ENCODE results near the gene TESK1.
"Not testable (repeated sequence)": the region's sequence is repeated elsewhere in the genome, so short reads cannot be mapped to it uniquely, and the experiment has no call there.

Gene TESK1

DNA sequence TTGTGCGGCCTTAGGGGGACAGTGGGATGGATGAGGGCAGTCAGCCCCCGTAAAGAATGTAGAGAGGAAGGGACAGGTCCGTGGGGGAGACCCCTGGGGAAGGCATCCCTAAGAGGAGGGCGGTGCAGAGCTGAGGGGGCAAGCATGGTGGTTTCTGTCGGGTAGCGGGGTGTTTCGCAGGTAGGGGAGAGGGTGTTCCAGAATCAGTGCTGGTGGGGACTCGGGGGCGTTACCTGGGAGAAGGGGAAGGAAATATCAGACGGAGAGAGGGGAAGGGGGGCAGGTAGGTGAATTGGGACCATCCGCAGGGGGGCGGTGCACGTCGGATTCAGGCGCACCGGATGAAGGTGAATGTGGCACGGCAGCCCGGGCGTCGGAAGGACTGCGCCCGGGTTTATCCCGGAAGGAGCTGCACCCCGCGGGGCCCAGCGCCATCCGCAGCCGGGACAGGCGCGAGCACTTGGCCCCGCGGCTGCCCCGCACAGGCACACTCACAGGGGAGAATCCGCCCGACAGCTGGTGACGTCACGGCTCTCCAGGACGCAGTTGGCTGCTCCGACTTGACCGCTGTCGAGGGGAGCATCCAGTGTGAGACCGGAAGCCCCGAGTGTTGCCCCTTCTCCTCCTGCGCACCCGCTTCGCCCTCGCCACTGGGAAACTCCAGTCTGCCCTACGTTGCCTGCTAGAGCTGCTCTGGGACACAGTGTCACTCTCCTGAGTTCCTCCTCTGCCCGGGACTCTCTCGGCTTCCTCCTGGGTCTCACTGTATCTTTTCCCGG, 11.8 kb downstream of the TESK1 start:
- no peak for DNase-seq

DNA sequence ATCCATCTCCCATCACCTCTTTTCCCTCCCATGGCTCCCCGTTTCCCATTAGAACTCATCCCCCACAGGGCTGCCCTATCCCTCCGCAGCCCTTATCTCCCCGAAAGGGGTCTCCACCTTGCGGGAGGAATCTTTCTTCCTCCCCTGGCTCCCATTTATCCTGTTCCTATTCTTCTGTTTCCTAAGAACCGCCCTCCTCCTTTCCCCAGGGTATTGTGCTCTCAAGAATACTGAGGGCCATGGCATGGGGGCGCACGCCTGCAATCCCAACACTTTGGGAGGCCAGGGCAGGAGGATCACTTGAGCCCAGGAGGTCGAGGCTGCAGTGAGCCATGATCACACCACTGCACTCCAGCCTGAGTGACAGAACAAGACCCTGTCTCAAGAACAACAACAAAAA, 12.5 kb downstream of the TESK1 start:
- DNase-seq: no peak

DNA sequence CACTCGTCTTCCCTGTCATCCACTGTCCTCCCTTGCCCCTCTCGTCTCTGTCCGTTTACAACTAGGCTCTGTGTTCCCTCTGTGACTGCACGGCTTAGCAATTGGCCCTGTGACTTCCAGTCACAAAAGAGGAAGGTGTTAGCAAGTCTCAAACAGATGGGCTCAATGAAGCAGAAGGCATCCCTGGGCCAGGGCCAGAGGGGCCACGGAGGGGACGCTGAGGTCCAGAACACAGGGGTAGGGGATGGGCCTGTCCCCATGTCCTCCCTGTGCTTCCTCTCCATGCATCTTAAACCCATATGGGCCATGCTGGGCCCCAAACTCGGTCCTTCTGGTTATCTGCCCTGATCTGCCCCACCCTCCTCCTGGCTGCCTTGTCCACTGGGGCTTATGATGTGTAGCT, 13.3 kb downstream of the TESK1 start, which contains the start of gene CD72:
TSS of gene CD72 (minus strand) at position 89 of the 403 bp plus-strand sequence. CDS start 110 bp downstream, outside the sequence.
- DNase-seq: no peak

DNA sequence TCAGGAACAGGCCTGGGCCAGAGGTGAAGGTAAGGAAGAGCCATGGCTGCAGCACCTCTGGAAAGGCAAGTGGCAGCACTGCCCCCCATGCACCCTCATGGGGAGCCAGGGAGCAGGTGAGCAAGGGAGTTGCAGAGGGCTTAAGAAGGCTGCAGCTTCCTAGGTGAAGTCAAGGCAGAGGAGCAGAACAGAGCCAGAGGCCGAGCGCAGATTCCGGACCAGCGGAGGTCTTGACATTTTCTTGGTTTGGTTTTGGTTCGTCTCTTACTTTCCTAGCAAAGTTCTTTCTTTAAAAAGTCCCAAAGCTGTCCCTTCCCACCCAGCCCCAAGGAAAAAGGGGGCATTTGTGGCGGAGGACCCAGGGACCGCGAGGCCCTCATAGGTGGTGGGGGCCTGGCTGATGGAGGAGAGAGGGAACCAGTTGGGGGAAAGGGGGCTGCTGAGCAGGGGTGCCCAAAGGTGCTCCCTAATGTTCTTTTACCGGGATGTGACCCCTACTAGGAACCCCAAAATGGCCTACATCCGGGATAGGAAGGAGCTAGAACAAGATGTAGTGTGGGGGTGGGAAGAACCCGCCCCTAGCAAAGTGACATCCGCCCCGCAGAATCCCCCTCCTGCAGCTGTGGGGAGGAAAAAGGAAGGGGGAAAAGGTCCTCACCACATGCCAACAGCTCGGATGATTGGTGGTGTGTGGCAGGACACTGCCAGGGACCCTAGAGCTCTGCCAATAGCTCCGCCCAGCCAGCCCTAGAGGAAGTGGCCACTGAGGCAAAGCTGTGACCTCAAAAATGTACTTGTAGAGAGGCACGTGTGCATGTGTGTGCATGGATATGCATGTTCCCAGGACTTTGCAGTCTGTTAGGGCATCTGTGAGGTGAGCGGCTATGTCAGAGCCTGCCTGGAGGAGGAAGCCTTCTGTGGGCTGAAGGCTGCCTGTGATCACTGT, 14.1 kb downstream of the TESK1 start:
- no peak for DNase-seq

DNA sequence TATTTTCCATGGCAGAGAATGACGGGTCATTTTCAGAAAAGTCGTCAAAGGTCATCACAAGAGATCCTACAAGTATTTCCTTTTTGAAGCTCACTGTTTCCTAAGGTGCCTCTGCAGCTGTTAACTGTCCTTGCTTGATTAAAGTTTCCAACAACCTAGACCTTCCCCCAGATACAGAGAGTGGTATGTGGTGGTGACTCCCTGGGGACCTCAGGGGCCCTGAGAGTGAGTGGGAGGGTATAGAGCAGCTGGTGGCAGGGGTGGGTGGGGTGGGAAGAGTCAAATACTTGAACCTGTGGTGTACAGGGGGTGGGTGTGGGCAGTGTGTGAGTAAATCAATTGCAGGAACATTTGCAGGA, 14.7 kb downstream of the TESK1 start:
- no peak for DNase-seq

DNA sequence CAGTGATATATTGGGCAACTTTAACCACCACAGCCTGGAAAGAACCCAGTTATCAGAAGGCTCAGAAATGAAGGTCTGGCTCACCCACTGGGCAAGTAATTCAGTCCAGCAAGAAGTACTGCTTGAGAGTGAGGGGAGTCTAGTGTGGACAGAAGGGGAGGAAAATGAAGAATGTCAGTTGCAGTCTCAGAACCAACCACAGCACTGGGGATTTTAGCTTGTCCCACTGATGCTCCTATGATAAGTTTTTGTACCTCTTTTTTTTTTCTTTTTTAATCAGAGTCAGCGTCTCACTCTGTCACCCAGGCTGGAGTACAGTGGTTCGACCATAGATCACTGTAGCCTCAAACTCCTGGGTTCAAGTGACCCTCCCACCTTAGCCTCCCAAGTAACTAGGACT, 22.5 kb downstream of the TESK1 start:
- no peak for DNase-seq

DNA sequence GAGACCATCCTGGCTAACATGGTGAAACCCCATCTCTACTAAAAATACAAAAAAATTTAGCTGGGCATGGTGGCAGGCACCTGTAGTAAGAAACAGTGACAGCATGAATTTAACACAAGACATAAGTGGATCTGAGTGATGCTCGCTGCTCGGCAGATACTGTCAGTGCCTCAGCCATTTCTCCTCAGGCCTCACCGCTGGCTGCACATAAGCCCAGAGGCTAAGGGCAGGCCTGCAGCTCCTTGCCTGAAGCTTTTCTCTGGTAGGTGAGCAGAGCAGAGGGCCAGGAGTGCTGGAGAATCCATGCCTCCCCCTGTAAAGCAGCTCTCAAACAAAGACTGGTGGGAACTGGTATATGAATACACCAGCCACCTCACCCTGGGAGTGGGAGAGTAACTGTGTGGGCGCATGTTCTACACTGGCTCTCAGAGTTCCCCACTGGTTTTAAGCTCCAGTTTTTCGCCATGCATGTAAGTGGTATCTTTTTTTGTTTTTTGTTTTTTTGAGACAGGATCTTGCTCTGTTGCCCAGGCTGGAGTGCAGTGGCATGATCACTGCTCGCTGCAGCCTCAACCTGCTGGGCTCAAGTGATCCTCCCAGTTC, 23.4 kb downstream of the TESK1 start:
- no peak for DNase-seq

DNA sequence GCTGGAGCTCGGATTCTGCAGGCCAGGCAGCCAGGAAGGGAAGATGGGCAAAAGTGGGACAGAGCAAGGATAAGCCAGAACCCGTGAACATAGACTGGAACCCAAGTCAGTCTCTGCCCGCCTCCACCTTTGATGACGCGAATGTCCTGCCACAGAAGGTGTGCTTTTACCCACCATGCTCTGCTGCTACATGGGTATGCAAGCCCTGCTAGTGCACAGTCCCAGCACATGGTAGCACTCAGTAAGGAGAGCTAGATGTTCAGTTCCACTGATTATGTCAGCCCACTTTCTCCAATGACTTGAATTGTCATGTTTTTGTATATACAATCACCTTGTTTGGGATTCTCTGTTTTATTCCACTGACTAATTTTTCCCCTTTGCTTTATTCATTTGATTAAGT, 24.5 kb downstream of the TESK1 start:
- no peak for DNase-seq

DNA sequence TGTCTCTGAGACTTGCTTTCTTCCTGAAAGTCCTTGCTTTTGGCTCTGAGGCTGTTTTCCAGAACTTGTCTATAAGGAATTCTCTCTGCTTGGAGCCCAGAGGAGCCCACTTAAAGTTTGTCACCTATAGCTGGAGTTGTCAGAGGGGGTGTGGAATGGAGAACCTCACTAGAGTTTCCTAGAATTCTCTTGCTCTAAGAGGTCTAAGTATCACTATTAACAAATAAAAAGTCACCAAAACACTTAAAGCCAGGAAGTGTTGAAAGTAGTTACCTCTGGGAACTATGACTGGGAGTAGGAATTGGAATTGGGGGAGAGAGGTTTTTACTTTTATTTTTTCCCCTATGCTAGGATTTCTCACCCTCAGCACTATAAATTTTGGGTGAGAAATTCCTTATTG, 30.7 kb downstream of the TESK1 start:
- no peak for DNase-seq

DNA sequence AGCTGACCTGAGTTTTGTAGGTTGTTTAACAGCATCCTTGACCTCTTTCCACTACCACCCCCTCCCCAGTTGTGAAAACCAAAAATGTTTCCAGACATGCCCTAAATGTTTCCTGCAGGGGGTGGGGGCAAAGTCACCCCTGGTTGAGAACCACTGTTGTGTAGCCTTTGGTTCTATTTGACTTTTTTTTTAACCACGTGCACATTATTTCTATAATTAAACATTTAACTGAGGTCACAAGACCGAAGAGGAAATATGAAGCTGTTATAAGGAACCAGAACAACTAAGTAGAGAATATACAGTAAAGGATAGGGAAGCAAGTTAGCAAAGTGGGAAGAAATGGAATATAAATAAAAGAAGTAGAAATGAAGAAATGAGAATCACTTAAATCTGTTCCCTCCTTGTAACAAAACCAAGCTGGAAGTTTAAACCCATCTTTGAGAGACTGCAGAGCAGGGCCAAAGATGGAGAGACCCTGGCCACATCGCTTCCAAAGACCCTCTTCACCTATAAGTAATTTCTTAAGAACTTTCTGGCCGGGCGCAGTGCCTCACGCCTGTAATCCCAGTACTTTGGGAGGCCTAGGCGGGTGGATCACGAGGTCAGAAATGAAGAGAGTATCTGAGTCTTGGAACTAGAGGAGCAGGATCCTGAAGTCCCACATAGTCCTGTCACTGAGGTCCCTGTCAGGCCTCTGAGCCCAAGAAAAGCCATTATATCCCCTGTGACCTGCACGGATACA, 31.2 kb downstream of the TESK1 start:
- no peak for DNase-seq

DNA sequence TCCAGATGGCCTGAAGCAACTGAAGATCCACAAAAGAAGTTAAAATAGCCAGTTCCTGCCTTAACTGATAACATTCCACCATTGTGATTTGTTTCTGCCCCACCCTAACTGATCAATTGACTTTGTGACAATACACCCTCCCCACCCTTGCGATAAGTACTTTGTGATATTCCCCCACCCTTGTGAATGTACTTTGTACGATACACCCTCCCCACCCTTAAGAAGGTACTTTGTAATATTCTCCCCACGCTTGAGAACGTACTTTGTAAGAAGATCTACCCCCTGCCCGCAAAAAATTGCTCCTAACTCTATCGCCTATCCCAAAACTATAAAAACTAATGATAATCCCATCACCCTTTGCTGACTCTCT, 31.8 kb downstream of the TESK1 start:
- not testable (repeated sequence) for DNase-seq

DNA sequence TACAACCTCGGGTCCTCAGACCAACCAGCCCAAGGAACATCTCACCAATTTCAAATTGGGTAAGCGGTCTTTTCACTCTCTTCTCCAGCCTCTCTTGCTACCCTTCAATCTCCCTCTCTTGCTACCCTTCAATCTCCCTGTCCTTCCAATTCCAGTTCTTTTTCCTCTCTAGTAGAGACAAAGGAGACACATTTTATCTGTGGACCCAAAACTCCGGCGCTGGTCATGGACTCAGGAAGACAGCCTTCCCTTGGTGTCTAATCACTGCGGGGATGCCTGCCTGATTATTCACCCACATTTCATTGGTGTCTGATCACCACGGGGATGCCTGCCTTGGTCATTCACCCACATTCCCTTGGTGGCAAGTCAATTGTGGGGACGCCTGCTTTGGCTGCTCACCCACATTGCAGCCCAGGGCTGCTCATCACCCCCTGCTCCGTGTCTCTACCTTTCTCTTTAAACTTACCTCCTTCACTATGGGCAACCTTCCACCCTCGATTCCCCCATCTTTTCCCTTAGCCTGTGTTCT, 32.4 kb downstream of the TESK1 start:
- DNase-seq: not testable (repeated sequence)

DNA sequence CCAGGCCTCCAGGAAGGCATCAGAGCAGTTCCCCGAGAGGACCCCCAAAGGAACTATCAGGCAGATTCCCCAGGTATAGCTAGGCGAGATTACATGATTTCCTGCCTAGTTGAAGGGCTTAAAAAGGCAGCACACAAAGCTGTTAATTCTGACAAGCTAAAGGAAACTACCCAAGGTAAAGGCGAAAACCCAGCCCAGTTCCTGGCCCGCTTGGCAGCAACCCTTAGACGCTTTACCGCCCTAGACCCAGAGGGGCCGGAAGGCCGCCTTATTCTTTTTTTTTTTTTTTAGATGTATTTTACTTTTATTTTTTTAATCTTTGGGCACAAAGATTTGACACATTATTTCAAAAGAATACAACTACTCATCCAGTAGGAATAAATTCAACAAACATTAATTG, 33.7 kb downstream of the TESK1 start:
- DNase-seq: not testable (repeated sequence)

DNA sequence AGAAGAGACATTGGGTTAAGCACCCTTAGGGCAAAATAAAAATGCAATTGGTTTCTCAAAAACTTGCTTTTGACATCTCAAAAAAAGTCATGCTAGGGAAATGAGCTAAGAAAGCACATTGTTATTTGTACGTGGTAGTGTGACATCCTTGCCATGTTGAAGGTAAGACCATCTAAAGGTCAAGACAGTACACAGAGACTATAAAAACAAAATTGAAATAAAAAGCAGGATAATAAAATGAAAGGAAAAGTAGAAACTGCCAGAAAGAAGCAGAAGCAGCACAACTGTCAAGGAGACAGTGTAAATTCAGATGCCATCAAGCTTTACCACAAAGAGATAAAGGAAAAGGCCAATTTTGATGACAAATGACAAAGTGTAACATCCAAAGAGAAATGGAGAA, 34.2 kb downstream of the TESK1 start:
- not testable (repeated sequence) for DNase-seq

DNA sequence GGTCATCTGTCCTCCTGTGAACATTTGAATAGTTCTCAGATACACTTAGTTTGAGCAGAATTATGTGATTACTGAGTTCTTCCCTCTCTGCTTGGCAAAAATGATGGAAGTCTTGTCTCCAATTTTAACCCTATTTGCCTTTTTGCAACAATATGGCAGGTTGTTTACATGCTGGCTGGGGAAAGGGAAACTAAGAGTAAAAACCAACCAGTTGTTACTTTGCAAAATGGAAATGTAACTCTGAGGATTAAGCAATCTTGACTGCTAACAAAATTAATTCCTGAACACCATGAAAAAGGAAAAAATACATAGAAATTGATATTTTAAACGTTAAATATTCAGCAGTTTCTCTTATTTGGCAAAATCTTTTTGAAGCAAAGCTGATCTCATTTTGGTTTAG, 34.6 kb downstream of the TESK1 start:
- no peak for DNase-seq

DNA sequence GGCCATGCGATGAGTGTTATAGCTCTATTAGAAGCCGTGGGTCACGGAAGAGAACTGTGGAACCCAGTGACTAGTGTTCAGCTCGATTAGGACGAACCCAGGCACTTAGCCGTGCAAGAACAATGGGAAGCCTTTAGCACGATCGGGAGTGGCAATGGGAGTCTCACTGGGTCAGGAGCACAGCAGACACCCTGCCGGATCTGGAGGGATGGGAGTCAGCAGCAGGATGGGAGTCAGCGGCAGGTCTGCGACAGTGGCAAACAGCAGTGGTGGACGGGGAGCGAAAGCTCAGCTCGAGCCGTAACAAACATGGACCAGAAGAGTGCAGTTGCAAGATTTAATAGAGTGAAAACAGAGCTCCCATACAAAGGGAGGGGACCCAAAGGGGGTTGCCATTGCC, 35.4 kb downstream of the TESK1 start:
- not testable (repeated sequence) for DNase-seq

DNA sequence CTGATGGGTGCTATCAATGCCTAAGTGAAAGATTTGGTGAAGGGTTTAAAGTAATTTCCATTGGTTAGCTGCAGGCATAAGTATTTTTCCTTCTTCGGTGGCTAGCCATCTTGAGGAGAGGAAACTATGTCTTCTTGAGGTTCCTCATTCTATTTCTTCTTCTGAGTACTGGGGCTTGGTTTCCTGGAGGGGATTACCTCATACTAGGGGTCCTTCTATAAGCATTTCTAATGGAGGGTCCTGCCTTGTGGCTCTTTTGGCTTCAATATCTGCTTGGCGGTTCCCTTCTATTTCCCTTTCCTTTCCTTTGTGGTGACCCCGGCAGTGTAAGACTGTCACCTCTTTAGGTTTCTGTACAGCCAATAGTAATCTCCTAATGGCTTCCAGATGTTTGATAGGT, 36.4 kb downstream of the TESK1 start:
- not testable (repeated sequence) for DNase-seq

DNA sequence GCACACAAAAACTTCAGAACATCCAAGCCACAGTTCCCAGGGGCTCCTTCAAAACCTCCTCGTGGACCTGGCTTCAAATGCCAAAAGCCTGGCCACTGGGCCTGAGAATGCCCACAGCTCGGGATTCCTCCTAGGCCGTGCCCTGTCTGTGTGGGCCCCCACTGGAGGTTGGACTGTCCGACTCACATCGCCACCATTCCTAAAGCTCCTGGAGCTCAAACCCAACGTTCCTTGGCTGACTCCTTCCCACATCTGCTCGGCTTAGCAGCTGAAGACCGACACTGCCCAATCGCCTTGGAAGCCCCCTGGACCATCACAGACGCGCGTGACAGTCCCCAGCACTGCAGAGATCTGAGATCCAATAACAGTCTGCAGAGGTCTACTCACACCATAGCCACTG, 38.0 kb downstream of the TESK1 start:
- DNase-seq: no peak

DNA sequence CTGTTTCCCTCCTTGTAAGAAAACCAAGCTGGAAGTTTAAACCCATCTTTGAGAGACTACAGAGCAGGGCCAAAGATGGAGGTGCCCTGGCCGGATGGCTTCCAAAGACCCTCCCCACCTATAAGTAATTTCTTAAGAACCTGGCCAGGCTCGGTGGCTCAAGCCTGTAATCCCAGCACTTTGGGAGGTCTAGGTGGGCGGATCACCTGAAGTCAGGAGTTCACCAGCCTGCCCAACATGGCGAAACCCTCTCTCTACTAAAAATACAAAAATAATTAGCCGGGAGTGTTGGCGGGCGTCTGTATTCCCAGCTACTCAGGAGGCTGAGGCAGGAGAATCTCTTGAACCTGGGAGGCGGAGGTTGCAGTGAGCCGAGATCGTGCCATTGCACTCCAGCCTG, 40.7 kb downstream of the TESK1 start:
- DNase-seq: not testable (repeated sequence)

DNA sequence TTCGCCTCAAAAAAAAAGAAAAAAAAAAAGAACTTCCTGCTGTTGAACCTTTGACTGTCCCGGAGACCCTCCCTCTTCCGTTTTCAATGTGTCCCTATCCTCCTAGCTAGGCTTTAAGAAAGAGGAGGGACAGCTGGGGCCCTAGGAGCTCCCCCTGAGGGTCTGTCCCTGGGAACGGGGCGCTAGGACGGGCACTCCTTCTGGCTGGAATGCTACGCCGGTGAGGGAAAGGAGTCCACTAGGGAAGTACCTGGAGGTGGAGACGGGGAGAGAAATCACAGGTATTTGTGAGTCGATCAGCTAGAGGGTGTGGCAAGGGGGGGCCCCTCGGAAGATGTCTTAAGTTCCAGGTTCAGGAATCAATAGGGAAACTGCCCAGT, 41.1 kb downstream of the TESK1 start:
- DNase-seq: no peak

DNA sequence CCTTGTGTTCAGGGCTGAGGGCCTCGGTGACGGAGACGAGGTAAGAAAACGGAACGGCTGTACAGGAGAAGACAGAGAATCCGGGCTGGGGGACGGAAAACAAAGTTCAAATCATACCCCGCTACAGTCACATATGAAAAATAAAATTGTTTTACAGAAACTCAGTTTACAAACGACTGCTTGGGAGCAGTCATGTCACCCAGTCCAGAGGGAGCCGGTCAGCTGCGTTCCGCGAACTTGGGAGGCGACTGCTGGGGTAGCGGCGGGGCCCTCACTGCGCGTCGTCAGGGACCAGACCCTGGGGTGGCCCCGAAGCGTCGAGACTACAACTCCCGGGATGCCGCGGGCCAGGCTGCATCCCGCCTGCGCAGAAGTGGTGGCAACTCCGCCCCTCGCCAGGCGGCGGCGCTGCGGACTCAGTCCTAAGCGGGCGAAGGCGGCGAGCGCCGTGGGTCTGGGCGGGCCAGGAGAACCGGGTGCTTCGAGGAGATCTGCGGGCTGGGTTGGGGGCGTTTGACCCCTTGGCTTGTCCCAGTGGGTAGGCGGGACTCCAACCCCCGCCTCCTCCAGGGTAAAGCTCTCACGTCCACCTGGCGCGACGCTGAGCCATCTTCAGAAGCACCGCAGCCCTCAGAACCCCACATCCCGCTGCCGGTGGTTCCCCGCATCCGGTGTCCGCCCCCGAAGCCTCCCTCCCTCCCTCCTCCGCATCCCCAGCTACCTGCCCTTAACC, 41.6 kb downstream of the TESK1 start:
- DNase-seq: peak; percentile 64

Measured in NCI-H1048 (cell line).